Bronchial epithelial cell (primary cell): Measurements from ENCODE around the gene SPATA20. TPM values are rescaled to one million over a fixed set of nuclear protein-coding genes. Genes with fewer than 3 reads are reported as not detected.
A peak's percentile ranks its signal among the peaks of the same experiment; 100 is the strongest.

ENCODE experiments used
- DNase-seq: peaks from one replicate; pipeline ENCODE4 v3.0.0-alpha.2; 2010; ENCODE audit warnings: low read depth
- FAIRE-seq: peaks from 2 replicates; lab custom pipeline; 2011; peaks lifted over from hg19 to GRCh38; lab: Jason Lieb, UNC
- H3K27me3 ChIP-seq: 2 replicates; pipeline ENCODE4 v1.5.1; 2011; ENCODE audit warnings: low read length; ENCODE audit not compliant: control insufficient read depth, insufficient read depth
- H3K36me3 ChIP-seq: 2 replicates; pipeline ENCODE4 v1.5.1; 2011; ENCODE audit warnings: low read length; ENCODE audit not compliant: control insufficient read depth, insufficient read depth
- H3K4me3 ChIP-seq: 2 replicates; pipeline ENCODE4 v1.5.1; 2011; ENCODE audit warnings: mild to moderate bottlenecking, low read depth, low read length, control low read depth
- total RNA-seq: library from RNA; depleted of rRNA; stranded (reverse); fragments of >200 nt; gene quantifications from 2 replicates; pipeline ENCODE4 v1.2.1, GENCODE V29; 2014
- TF ChIP-seq, protein P1 (sequence below): IDR thresholded peaks from 2 replicates; pipeline ENCODE4 v1.5.1; 2011; ENCODE audit warnings: mild to moderate bottlenecking, moderate library complexity, low read length, control low read depth, inconsistent platforms; ENCODE audit not compliant: insufficient read depth, severe bottlenecking

The SPATA20 gene
- total RNA-seq, 1 donor from 2014 or later, result 25.0 TPM

DNA sequence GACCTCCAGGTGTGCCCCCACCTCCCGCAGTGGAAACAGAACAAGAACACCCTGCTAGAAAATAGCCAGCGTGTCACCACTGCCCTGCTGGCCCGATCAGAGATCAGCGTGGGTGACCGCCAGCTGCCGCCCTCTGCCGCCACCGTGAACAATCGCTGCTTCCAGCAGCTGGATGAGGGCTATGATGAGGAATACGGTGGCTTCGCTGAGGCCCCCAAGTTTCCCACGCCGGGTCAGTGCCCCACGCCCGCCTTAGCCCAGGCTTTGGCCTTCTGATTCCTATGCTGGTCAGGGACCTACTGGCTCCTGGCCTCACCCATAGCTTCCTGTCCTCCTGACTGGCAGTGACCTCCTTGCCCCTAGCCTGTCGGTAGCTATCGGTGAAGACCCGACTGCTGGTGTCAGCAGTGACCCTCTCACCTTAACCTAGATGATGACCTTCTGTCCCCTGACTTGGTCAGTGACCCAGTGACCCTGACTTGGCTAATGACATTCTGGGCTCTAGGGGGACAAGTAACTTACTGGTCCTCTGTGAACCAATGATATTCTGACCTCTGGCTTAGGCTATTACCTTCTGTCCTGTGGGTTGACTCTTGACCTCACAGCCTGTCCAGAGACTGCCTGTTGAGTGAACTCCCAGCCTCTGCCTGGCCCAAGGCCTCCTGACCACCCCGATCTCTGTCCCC is 2.4 kb downstream of the SPATA20 start:
- FAIRE-seq (peak; percentile 47), DNase-seq (no peak)
- no peak overlapping the region for H3K4me3 ChIP-seq
- no peaks in the 10 kb centered on the region for H3K27me3 ChIP-seq
- peaks cover 2% of the 10 kb centered on the region for H3K36me3 ChIP-seq
- TF ChIP-seq, protein P1, sequence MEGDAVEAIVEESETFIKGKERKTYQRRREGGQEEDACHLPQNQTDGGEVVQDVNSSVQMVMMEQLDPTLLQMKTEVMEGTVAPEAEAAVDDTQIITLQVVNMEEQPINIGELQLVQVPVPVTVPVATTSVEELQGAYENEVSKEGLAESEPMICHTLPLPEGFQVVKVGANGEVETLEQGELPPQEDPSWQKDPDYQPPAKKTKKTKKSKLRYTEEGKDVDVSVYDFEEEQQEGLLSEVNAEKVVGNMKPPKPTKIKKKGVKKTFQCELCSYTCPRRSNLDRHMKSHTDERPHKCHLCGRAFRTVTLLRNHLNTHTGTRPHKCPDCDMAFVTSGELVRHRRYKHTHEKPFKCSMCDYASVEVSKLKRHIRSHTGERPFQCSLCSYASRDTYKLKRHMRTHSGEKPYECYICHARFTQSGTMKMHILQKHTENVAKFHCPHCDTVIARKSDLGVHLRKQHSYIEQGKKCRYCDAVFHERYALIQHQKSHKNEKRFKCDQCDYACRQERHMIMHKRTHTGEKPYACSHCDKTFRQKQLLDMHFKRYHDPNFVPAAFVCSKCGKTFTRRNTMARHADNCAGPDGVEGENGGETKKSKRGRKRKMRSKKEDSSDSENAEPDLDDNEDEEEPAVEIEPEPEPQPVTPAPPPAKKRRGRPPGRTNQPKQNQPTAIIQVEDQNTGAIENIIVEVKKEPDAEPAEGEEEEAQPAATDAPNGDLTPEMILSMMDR, result no peak

DNA sequence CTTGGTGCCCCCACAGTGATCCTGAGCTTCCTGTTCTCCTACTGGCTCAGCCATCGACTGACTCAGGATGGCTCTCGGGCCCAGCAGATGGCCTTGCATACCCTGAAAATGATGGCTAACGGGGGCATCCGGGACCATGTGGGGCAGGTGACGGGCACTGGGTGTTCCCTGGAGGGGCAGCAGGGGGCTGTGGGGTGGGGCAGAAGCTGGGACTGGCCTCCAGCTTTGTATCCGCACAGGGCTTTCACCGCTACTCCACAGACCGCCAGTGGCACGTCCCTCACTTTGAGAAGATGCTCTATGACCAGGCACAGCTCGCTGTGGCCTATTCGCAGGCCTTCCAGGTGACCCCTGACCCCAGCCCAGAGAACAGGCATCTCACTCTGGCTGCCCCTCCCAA is 3.0 kb downstream of the SPATA20 start:
- no peak for FAIRE-seq
- TF ChIP-seq, protein P1, result no peak
- DNase-seq, result no peak
- Histone ChIP-seq H3K36me3 (peaks cover 2% of the 10 kb centered on the region), H3K4me3 (no peak overlapping the region), H3K27me3 (no peaks in the 10 kb centered on the region)

DNA sequence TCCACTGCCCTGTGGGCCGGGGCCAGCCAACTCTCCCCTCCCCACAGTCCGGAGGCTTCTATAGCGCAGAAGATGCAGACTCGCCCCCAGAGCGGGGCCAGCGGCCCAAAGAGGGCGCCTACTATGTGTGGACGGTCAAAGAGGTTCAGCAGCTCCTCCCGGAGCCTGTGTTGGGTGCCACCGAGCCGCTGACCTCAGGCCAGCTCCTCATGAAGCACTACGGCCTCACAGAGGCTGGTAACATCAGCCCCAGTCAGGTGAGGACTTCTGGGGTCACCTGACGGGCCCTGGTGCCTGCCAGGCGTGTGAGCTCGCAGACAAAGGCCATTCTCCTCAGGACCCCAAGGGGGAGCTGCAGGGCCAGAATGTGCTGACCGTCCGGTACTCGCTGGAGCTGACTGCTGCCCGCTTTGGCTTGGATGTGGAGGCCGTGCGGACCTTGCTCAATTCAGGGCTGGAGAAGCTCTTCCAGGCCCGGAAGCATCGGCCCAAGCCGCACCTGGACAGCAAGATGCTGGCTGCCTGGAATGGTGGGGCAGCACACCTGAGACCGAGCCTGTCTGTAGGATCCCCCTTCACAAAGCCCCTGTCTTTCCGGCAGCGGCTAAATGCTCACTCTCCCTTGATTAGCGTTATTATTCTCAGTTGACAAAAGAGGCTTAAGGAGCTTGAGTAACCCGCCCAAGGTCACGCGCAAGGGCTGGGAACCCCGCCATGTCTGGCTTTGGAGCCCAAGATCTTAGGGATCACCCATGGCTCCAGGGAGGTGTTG is 3.9 kb downstream of the SPATA20 start:
- Histone ChIP-seq H3K4me3 (no peak overlapping the region), H3K36me3 (peaks cover 5% of the 10 kb centered on the region), H3K27me3 (no peaks in the 10 kb centered on the region)
- TF ChIP-seq, protein P1, result peak; percentile 88
- peak; percentile 56 for DNase-seq
- no peak for FAIRE-seq

DNA sequence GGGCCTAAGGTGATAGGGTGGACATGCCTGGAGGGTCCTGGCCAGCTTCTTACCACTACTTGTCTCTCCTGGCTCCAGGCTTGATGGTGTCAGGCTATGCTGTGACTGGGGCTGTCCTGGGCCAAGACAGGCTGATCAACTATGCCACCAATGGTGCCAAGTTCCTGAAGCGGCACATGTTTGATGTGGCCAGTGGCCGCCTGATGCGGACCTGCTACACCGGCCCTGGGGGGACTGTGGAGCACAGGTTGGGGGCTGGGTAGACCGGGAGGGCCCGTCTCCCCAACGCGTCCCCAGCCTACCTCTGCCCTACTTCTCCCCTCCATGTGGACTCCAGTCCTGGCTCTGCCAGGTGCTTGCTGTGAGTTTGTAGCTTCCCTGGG is 4.5 kb downstream of the SPATA20 start:
- TF ChIP-seq, protein P1, result no peak
- no peak for FAIRE-seq
- Histone ChIP-seq H3K36me3 (peaks cover 5% of the 10 kb centered on the region), H3K27me3 (no peaks in the 10 kb centered on the region), H3K4me3 (no peak overlapping the region)
- DNase-seq, result no peak

DNA sequence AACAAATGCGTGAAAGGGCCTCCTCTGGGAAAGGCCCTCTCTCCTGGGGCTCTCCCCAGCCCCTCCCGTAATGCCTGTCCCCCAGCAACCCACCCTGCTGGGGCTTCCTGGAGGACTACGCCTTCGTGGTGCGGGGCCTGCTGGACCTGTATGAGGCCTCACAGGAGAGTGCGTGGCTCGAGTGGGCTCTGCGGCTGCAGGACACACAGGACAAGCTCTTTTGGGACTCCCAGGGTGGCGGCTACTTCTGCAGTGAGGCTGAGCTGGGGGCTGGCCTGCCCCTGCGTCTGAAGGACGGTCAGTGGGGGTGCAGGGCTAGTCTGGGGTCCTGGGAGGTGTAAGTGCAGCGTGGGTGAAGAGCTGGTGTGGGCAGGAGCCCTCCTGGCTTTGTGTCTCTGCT is 4.9 kb downstream of the SPATA20 start:
- DNase-seq (no peak), FAIRE-seq (no peak)
- Histone ChIP-seq H3K27me3 (peaks cover under 1% of the 10 kb centered on the region), H3K4me3 (no peak overlapping the region), H3K36me3 (peaks cover 5% of the 10 kb centered on the region)
- TF ChIP-seq, protein P1, result no peak
